ENCODE data around the gene TRIM43B.

- TF ChIP-seq CTCF (IDR thresholded peaks at IDR 0.05) (no peak), POLR2A (IDR thresholded peaks at IDR 0.05) (no peak)
Observed at GRCh38 chr2:95505222-95505621, 20.7 kb upstream of the TRIM43B start.
